Hematopoietic multipotent progenitor cell (in vitro differentiated cells): ENCODE measurements around the gene FAM120A. TPM values are rescaled to one million over a fixed set of nuclear protein-coding genes. Genes with fewer than 3 reads are reported as not detected.
"Not testable (repeated sequence)": the region's sequence is repeated elsewhere in the genome, so short reads cannot be mapped to it uniquely, and the experiment has no call there.

ENCODE experiments used
- DNase-seq, 3 donors: peaks; one replicate each; pipeline ENCODE4 v3.0.0-alpha.2; 2011 to 2015; ENCODE audit warnings: low read depth in 2 of 3, low spot score in 2 of 3
- total RNA-seq: library from RNA; depleted of rRNA; stranded (reverse); fragments of >200 nt; gene quantifications from one replicate; pipeline ENCODE4 v1.2.3, GENCODE V29; 2012

FAM120A gene, protein sequence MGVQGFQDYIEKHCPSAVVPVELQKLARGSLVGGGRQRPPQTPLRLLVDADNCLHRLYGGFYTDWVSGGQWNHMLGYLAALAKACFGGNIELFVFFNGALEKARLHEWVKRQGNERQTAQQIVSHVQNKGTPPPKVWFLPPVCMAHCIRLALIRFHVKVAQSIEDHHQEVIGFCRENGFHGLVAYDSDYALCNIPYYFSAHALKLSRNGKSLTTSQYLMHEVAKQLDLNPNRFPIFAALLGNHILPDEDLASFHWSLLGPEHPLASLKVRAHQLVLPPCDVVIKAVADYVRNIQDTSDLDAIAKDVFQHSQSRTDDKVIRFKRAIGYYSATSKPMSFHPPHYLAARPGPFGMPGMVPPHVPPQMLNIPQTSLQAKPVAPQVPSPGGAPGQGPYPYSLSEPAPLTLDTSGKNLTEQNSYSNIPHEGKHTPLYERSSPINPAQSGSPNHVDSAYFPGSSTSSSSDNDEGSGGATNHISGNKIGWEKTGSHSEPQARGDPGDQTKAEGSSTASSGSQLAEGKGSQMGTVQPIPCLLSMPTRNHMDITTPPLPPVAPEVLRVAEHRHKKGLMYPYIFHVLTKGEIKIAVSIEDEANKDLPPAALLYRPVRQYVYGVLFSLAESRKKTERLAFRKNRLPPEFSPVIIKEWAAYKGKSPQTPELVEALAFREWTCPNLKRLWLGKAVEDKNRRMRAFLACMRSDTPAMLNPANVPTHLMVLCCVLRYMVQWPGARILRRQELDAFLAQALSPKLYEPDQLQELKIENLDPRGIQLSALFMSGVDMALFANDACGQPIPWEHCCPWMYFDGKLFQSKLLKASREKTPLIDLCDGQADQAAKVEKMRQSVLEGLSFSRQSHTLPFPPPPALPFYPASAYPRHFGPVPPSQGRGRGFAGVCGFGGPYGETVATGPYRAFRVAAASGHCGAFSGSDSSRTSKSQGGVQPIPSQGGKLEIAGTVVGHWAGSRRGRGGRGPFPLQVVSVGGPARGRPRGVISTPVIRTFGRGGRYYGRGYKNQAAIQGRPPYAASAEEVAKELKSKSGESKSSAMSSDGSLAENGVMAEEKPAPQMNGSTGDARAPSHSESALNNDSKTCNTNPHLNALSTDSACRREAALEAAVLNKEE
- total RNA-seq: 107 TPM

DNA sequence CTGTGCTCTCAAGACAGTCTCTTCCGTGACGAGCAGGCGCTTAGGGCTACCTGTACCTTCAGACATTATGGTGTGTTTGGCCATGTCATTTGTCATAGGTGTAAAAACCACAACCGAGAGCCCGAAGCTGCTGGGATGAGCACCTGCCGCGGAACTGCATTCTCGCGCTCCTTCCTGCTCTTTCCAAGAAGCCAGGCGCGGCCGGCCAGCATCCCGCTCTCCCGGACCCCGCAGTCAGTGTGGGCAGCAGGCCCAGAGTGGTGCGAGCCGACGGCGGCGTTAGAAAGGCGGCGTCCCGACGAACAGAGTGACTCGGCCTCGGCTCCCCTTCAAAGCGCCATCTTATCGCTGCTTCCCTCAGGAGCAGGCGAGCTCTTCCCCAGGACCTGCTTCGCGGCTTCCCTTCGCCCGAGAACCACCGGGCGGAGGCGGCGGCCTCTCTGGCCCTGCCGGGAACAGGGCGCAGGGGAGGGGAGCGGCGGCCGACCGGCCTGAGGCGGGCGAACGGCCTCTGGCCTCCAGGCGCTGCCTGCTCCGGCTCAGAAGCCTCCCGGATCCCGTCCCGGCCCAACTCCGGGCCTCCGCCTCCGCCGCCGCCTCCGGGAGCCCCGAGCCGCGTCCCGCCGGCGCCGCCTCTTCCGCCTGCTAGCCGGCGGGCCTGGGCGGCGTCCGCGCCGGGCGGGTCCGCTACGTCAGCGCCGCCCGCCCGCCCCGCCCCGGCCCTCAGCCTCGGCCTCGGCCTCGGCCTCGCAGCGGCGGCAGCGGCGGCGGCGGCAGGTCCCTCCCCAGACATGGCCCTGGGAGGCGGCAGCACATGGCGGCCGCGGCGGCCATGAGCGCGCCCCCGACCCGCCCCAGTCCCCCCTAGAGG, at the start of gene FAM120A:
Gene FAM120A (plus strand): TSS at position 741 of the 871 bp plus-strand sequence. CDS start 231 bp downstream, outside the sequence.
- peak; percentile 63 to 85 (median 85) for DNase-seq

DNA sequence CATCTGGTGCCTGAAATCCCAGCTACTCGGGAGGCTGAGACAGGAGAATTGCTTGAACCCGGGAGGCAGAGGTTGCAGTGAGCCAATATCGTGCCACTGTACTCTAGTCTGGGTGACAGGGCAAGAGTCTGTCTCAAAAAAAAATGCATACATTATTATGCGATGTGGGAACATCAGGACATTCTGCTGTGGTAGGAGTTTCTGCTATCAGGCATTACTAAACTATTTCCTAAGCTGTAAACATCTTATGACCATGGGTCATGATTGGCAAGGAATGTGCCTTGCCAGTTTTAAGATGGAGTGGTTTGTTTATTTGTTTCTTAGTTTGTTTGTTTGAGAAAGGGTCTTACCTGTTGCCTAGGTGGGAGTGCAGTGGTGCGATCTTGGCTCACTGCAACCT, 45.1 kb upstream of the FAM120A start:
- no peak for DNase-seq

DNA sequence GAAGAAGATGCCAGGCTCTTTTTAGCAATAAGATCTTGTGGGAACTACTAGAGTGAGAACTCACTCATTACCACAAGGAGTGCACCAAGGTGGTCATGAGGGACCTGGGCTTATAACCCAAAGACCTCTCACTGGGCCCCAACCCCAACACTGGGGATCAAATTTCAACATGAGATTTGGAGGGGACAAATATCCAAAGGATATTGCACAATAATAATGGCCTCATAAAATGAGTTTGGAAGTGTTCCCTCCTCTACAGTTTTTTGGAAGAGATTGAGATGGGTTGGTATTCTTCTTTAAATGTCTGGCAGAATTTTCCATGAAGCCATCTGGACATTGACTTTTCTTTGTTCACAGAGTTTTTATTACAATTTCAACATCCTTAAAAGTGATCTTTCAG, 38.0 kb upstream of the FAM120A start:
- DNase-seq: no peak

DNA sequence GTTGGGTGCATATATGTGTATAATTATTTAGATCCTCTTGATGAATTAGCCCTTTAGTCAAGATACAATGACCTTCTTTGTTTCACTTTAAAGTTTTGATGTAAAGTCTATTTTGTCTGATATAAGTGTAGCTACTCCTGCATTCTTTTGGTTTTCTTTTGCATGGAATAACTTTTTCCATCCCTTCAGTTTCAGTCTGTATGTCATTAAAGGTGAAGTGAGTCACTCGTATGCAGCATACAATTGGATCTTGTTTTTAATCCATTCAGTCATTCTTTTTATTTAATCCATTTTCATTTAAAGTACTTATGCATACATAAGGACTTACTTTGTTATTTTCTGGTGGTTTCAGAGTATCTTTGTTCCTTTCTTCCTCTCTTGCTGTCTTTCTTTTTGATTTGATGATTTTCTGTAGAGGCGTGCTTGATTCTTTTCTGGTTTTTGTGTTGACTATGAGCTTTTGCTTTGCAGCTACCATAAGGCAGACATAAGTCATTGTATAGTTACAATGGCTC, 36.3 kb upstream of the FAM120A start:
- DNase-seq: no peak

DNA sequence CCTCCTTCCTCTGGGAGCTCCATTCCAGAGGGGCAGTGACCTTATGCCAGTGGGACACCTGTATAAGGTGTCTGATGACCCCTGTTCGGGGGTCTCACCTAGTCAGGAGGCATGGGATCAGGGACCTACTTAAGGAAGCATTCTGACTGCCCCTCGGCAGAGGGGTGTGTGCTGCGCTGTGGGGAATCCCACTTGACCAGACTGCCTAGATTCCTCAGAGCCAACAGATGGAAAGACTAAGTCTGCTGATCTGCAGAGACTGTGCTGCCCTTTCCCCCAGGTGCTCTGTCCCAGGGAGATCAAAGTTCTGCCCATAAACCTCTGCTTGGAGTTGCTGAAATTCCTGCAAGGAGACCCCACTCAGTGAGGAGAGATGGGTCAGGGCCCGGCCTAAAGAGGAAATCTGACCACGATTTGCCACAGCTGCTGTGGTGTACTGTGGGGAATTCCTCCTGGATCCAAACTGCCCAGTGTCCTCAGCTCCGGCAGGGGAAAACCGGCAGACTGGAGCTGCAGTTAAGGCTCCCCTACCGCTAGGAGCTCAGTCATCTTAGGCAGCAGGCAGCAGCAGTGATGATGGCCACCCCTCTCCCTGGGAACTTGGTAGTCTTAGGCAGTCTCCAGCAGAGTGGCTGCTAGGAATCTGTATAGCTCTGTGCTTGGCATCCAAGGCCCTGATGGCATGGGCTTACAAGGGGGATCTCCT, 34.8 kb upstream of the FAM120A start:
- DNase-seq: no peak

DNA sequence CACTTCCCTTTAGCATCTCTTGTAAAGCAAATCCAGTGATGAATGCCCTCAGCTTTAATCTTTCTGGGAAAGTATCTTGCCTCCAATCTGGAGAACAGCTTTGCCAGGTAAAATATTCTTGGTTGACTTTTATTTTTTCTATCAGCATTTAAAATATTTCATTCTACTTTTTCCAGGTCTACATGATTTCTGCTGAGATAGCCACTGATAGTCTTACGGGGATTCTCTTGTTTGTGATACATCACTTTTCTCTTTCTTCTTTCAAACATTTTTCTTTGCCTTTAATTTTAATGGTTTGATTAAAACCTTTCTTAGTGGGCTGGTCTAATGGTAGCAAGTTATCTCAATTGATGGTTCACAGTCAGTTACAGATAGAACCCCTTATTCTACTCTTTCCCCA, 33.9 kb upstream of the FAM120A start:
- DNase-seq: no peak

DNA sequence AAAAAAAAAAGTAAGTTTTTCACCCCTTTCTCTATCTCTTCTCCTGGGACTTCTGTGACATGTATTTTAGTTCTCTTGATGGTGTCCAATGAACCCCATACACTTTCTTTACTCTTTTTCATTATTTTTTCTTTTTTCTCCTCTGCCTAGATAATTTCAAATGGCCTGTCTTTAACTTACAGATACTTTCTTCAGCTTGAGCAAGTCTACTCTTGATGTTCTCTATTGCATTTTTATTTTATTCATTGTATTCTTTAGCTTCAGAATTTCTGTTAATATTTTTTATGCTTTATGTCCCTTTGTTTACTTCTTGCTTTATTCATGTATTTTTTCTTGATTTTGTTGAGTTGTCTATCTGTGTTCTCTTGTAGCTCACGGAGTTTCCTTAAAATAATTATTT, 32.5 kb upstream of the FAM120A start:
- no peak for DNase-seq

DNA sequence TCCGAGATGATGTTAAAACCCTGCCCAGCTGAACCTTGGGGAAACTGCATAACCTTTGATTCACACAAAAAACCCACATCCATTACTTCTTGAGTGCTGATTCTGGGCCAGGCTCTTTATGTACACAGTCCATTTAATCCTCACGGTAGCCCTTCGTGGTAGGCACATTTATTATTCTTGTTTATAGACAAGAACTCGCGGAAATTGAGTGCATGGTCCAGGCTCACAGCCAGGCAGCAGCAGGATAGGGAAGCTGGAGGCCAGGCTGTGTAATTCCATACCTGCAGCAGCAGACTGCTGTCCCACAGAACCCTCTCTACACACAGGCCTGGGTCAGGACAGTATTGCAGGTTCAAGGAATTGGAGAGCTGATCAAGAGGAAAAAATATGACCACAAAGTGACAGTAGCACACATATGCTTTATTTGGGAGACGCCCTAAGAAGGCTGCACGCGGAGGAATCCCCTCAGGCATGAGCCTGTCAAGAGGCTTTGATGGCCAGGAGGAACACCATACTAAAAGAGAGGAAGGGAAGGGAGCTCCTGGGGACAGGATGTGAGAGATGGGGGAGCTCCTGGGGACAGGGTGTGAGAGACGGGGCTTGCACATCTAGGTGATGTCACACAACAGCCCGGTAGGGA, 28.4 kb upstream of the FAM120A start:
- DNase-seq: no peak

DNA sequence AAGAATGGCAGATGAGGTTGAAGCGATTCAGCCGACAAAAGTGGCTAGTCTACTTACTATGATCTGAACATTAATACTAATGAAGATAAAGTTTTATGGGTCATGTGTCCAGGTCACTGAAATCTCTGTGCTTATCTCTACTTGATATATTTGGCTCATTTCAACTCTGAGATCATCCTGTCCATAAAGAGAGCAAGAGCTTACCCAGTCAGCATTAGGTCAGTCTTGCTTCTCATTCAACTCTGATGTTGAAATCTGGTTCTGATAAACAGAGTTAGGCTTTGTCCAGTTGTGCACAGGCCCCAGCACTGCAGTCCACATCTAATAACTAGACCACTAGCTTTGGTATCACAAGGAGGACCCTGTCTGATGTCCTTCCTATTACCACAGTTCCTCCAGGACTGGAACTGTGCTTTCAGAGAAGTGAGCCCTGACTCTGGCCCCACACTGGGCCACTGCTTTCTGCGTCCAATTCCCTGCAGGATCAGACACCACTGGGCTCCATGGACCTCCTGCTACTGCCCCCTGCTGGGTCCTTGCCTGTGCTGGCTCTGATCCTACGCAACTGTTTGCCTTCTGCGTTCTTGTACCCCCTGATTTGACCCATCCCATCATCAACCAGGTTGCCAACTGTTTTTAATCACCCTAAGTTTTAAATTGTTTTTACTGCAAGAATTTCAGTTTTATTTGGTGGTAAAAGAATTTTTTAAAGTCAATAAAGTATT, 23.7 kb upstream of the FAM120A start:
- DNase-seq: no peak

DNA sequence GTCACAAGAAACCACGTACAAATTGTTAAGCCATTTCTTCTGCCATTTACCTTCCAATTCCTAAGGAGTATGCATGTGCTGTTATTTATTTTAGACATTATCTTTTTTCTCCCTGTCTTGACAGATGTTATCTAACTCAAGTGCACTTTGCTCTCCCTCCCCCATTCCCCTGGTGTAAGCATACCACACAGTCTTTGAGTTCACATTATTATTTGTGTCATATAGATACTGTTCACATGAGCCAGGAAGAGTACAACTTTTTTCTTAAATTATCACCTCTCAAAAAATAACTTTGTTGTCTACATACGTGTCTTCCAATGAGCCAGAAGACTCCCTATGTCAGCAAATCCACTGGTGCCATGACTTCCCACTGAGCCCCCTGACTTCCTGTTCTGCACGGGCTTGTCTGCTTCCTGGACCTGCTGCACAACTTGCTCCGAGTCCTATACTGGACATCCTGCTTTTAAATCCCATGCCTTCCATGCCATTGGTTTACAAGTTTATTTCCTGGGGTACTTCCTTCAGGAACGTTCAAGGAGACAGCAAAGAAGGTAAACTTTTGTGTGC, 19.9 kb upstream of the FAM120A start:
- DNase-seq: no peak

DNA sequence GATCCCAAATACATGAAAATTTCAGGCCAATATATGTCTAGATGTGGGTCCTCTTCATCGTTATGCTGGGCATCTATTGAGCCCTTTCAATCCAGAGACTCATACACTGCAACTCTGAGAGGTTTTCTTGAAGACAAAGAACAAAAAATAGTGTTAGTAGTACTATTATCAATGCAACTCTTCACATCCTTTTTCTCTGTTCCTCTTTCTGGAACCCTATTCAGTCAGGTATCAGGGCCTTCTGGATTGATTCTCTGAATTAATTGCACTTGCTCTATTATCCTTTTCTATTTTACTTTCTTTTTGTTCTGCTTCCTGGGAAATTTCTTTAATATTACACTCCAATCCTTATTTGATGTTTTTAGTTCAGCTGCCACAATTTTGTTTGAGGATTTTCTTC, 18.5 kb upstream of the FAM120A start:
- DNase-seq: no peak

DNA sequence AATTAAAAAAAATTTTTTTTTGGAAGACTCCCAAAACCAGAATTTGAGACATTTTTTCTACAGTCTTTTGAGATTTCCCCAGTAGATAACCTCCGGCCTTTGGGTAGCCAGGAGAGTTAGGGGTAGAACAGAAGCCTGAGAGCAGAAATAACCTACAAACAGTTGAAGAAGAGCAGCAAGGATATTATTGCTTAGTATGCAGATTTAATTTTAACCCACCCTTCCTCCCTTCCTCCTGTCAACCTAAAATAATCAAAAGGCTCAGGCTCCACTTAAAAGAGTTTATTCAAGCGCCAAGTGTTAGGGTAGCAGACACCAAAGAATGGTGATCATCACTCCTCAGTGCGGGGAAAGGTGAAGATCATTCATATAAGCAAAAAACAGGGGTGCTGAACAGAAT, 17.4 kb upstream of the FAM120A start:
- DNase-seq: no peak

DNA sequence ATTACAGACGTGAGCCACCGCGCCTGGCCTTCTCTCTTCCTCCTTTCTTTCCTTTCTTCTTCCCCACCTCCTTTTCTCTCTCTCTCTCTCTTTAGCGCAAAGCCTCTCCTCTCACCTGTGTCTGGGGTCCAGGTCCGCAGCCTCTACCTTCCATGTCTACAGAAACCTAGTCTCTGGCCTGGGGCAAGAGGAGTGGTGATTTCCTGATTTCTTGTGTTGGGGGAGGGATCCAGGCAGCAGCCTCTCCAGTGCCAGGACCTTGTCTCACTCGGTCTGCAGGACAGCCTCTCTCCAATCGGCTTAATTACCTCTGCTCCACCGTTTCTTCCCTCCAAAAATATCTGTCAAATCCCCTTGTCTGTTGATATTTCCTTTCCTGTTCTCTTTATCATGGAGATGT, 16.1 kb upstream of the FAM120A start:
- no peak for DNase-seq

DNA sequence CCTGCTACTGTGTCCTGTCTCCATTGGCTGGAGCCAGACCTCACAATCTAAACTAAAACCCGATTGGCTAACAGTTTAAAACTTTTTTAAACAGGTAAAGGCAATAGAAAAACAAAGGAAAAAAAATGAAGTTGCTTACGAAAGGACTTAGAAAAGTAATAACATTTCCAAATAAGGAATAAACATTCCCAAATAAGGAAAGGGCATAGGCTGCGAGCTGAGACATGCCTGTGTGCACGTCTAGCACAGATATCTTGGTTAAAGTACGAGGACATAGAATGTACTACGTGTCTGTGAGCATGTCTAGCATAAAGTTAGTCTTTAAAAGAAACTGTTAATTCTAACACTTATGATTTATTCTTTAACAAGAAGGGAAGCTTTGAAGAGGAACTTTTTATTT, 15.3 kb upstream of the FAM120A start:
- DNase-seq: no peak

DNA sequence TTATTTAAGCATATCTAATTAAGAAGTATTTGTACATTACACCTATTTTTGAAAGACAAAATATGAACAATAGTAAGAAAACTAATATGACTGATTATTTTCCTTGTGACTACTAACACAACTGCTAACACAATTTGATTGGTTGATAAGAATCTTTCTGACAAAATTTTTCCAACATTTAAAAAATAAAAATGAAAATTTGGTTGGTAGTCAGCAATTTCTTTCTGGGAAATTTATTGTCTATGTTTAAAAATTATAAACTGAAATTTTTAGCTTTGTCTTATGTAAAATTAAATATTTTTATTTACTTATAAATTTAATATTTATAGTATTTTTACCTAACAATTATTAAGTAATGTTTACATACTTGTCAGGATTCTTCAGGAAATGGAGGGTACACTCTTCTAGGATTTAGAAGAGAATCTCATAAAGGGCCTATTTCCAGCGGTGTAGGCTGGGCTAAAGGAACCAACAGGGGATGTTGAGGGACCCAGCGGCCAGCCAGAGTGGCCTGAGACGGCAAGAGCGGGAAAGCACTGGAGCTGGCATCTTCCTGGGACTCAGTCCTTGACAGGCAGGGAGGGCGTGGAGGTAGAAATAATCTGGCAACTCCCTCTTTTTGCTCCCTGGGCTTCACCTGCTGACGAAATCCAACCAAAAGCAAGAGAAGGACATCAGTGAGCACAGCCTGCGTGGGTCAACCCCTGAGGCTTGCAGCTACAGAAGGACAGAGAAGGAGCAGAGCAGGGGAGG, 14.7 kb upstream of the FAM120A start:
- no peak for DNase-seq

DNA sequence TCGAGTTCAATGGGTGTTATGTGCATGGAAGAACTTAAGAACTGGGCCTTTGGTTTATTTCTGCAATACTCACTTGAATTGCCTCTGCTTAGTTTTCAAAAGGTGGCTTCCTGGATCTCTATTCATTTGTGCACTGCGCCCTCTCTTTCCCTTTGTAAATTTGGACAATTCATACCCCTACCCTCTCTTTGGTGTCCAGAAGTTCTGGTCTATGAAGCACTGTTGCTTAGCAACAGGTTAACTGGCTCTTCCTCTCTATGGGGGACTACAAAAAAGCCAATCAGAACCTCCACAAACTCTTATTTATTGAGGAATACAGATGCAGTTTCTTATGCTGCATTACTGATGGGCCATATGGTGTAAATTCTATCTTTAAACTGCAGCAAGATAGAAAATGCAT, 13.5 kb upstream of the FAM120A start:
- DNase-seq: no peak

DNA sequence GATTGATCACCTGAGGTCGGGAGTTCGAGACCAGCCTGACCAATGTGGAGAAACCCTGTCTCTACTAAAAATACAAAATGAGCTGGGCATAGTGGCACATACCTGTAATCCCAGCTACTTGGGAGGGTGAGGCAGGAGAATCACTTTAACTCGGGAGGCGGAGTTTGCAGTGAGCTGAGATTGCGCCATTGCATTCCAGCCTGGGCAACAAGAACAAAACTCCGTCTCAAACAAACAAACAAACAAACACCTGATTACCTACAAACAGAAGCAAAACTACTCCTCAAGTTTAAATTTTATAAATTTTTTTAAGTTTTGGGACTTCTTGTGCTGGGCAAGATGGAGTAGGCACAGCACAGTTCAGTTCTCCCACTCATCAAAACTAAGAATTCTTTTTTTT, 12.2 kb upstream of the FAM120A start:
- DNase-seq: not testable (repeated sequence)
